ENCODE data around the gene TRIM17.

The TRIM17 gene

DNA sequence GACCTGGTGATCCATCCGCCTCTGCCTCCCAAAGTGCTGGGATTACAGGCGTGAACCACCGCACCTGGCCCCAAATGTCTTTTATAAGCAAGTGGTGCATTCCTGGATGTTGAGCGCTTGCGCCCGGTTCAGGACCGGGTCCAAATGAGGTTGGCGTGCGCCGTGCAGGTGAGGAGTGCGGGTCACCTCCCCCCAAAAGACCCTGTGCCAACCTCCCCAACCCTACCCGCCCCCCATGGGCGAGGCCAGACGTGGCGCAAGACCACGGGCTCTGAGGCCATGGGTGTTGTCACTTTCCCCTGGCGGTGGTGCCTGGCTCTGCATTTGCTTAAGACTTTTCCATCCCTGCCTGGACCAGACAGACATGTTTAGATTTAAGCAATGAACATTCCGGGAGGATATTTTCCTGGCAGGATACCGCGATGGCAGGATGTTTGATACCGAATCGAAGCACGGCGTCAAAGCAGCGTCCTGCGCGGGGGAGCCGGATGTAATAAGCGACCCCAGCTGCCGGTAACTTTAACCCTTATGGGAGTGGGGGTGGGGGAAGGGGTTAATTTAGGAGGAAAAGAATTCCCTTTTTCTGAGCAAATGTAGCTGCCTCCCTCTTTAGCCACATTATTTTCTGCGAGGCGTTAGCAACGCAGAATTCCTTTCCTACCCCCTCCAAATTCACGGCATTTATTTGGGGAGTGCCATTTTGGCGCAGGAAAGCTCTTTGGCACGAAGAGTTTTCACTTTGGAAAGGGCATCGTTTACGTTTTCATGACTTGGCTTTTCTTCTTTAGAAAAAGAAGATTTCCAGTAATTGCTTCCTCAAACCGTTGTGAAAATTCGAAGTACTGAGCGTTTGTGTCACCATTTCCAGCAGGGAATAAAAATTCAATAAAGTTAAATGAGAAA is 42.7 kb upstream of the TRIM17 start:
- peak; percentile 41 for ATAC-seq (ENCODE audit: low read depth)
- peak overlapping the region; percentile 85 for H3K4me3 ChIP-seq (ENCODE audit: severe bottlenecking)

DNA sequence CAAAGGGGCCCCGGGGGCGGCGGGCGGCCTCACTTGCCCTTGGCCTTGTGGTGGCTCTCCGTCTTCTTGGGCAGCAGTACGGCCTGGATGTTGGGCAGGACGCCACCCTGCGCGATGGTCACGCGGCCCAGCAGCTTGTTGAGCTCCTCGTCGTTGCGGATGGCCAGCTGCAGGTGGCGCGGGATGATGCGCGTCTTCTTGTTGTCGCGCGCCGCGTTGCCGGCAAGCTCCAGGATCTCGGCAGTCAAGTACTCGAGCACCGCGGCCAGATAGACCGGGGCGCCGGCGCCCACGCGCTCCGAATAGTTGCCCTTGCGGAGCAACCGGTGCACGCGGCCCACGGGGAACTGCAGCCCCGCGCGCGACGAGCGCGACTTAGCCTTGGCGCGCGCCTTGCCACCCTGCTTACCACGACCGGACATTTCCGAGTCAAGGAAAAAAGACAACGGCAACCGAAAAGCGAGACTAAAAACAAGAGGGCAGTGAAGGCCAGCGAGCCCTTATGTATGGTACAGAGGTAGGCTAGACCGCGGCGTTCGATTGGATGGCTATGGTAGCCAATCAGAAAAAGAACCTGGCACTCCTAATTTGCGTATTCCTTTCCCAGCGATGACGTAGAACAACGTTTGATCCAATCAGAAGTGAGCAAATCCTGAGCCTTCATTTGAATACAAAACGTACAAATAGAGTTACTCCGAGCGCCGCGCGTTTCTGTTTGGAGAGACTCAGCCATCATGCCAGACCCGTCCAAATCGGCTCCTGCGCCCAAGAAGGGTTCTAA is 40.9 kb upstream of the TRIM17 start:
- no peaks in the 10 kb centered on the region for H3K27me3 ChIP-seq (ENCODE audit: insufficient read depth, poor library complexity, severe bottlenecking)
- peak overlapping the region; percentile 85 for H3K4me3 ChIP-seq (ENCODE audit: severe bottlenecking)
- no peaks in the 10 kb centered on the region for H3K9me3 ChIP-seq (ENCODE audit: severe bottlenecking)
- no peaks in the 10 kb centered on the region for H3K4me1 ChIP-seq (ENCODE audit: insufficient read depth, poor library complexity, severe bottlenecking)
- TF ChIP-seq, protein P1, sequence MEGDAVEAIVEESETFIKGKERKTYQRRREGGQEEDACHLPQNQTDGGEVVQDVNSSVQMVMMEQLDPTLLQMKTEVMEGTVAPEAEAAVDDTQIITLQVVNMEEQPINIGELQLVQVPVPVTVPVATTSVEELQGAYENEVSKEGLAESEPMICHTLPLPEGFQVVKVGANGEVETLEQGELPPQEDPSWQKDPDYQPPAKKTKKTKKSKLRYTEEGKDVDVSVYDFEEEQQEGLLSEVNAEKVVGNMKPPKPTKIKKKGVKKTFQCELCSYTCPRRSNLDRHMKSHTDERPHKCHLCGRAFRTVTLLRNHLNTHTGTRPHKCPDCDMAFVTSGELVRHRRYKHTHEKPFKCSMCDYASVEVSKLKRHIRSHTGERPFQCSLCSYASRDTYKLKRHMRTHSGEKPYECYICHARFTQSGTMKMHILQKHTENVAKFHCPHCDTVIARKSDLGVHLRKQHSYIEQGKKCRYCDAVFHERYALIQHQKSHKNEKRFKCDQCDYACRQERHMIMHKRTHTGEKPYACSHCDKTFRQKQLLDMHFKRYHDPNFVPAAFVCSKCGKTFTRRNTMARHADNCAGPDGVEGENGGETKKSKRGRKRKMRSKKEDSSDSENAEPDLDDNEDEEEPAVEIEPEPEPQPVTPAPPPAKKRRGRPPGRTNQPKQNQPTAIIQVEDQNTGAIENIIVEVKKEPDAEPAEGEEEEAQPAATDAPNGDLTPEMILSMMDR (IDR thresholded peaks at IDR 0.05; ENCODE audit: poor library complexity, severe bottlenecking): no peak
- no peaks in the 10 kb centered on the region for H3K36me3 ChIP-seq (ENCODE audit: low read depth)
- ATAC-seq (ENCODE audit: low read depth) (peak; percentile 87), DNase-seq (ENCODE audit: low spot score) (peak; percentile 77)
- H3K27ac ChIP-seq (ENCODE audit: poor library complexity, severe bottlenecking): peak overlapping the region; percentile 61

More for the DNA sequence above, 42.7 kb upstream of the TRIM17 start:
- TF ChIP-seq, protein P1 (IDR thresholded peaks at IDR 0.05; ENCODE audit: poor library complexity, severe bottlenecking): peak; percentile 58
- no peak for DNase-seq (ENCODE audit: low spot score)
- Histone ChIP-seq H3K4me1 (ENCODE audit: insufficient read depth, poor library complexity, severe bottlenecking) (no peaks in the 10 kb centered on the region), H3K36me3 (ENCODE audit: low read depth) (no peaks in the 10 kb centered on the region), H3K9me3 (ENCODE audit: severe bottlenecking) (no peaks in the 10 kb centered on the region), H3K27me3 (ENCODE audit: insufficient read depth, poor library complexity, severe bottlenecking) (no peaks in the 10 kb centered on the region), H3K27ac (ENCODE audit: poor library complexity, severe bottlenecking) (peak overlapping the region; percentile 61)

DNA sequence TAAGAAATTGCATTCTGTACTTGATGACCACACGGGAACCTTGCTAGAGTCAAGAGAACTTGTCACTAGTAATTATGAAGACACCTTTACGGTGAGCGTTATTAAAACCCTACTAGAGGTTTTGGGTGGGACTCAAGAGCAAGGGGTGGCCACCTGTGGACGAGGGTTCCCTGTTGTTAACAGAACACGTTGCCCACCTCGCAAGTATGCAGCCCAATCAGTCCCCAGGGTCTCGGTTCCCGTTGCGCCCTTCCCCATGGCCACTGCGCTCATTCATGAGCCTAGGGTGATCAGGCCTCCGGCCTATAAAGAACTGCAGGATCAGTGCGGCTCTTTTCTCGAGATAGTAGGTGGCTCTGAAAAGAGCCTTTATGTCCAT is 40.3 kb upstream of the TRIM17 start:
- peak overlapping the region; percentile 61 for H3K27ac ChIP-seq (ENCODE audit: poor library complexity, severe bottlenecking)
- no peaks in the 10 kb centered on the region for H3K36me3 ChIP-seq (ENCODE audit: low read depth)
- H3K27me3 ChIP-seq (ENCODE audit: insufficient read depth, poor library complexity, severe bottlenecking): no peaks in the 10 kb centered on the region
- ATAC-seq (ENCODE audit: low read depth): peak; percentile 20
- TF ChIP-seq, protein P1 (IDR thresholded peaks at IDR 0.05; ENCODE audit: poor library complexity, severe bottlenecking): no peak
- H3K9me3 ChIP-seq (ENCODE audit: severe bottlenecking): no peaks in the 10 kb centered on the region
- H3K4me1 ChIP-seq (ENCODE audit: insufficient read depth, poor library complexity, severe bottlenecking): no peaks in the 10 kb centered on the region
- peak overlapping the region; percentile 85 for H3K4me3 ChIP-seq (ENCODE audit: severe bottlenecking)
- DNase-seq (ENCODE audit: low spot score): no peak

DNA sequence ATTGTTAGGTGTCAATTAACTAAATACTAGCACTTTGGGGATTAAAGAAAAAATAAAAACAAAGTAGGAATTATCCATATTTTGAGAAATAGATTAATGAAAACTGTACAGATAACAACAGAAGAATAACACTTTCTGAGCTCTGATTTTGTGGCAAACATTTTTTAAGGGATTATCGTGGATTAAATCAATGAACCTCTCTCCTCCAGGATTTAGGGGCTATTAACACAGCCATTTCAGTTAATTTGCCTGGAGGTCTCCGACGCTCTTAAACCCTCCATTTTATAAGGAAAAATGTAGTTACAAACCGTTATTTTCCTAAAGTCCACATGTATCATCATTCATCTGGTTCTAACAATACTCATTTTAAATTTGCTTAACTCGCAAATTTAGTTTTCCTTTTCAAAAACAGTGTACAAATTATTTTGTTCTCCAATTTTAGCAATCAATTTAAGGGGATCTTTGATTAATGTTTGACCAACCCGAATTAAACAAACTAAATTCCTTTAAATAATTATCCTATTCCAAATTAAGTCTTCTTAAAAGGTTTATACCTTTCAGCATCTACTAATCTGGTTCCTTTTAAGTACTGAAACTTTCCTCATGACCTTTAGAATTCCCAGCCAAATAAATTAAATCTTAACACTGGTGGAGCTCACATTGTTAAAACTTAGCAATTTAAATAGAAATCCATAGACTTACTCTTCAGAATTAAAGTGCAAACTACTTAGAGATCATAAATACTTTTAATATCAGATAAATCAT is 39.8 kb upstream of the TRIM17 start:
- H3K4me3 ChIP-seq (ENCODE audit: severe bottlenecking): peak overlapping the region; percentile 85
- DNase-seq (ENCODE audit: low spot score) (no peak), ATAC-seq (ENCODE audit: low read depth) (no peak)
- H3K36me3 ChIP-seq (ENCODE audit: low read depth): no peaks in the 10 kb centered on the region
- H3K27ac ChIP-seq (ENCODE audit: poor library complexity, severe bottlenecking): peak overlapping the region; percentile 61
- no peaks in the 10 kb centered on the region for H3K4me1 ChIP-seq (ENCODE audit: insufficient read depth, poor library complexity, severe bottlenecking)
- TF ChIP-seq, protein P1 (IDR thresholded peaks at IDR 0.05; ENCODE audit: poor library complexity, severe bottlenecking): no peak
- no peaks in the 10 kb centered on the region for H3K9me3 ChIP-seq (ENCODE audit: severe bottlenecking)
- no peaks in the 10 kb centered on the region for H3K27me3 ChIP-seq (ENCODE audit: insufficient read depth, poor library complexity, severe bottlenecking)

All from RWPE2 (cell line).